Measurements from ENCODE around the gene HES5. TPM values are rescaled to one million over a fixed set of nuclear protein-coding genes. Genes with fewer than 3 reads are reported as not detected.

The HES5 gene
- total RNA-seq, 2 donors from 2014 or later: 2.6 TPM; not detected in 1

DNA sequence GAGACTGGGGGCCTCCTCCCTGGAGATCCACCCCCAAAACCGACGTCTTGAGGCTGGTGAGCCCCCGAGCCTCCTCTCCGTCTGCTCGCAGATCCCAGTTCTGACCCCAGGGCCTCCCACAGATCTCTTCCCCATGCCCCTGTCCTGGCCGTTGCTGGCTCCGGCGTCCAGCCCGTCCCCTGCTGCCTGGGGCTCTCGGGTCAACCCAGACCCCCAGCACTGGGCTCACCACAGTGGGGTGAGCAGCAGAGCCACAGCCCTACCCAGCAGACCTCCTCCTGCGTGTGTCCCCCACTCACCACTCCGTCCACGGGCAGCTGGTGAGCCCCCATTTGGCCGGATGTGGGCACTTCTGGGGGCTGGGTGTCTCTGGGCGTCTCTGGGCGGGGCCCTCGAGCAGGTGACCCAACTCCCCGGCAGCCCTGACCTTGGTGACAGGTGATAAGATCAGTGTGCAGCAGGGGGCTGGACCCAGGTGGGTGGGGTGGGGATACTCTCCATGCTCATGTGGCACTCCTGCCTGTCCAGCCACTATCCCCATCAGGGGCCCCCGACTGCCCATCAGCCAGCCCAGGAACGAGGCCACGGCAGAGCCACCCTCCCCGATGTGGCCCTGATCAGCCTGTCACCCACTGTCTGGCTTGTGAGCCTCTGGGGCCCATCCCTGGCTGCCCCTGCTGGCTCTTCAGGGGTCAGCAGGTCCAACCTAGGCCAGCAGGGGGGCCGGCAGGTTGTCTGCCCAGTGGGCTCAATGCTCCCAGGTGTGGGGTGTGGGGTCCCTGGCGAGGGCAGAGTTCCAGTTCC is 26.8 kb upstream of the HES5 start:
- H3K4me3 ChIP-seq: peak overlapping the region; percentile 53 to 60
- H3K27ac ChIP-seq: peak overlapping the region; percentile 90 to 94
- no peaks in the 10 kb centered on the region for H3K9me3 ChIP-seq
- H3K4me1 ChIP-seq (replicated peaks): peaks cover 20% of the 10 kb centered on the region
- no peak for TF ChIP-seq POLR2AphosphoS5 (IDR thresholded peaks at IDR 0.05)
- no peak for TF ChIP-seq POLR2A (IDR thresholded peaks at IDR 0.05)
- TF ChIP-seq, protein P1, sequence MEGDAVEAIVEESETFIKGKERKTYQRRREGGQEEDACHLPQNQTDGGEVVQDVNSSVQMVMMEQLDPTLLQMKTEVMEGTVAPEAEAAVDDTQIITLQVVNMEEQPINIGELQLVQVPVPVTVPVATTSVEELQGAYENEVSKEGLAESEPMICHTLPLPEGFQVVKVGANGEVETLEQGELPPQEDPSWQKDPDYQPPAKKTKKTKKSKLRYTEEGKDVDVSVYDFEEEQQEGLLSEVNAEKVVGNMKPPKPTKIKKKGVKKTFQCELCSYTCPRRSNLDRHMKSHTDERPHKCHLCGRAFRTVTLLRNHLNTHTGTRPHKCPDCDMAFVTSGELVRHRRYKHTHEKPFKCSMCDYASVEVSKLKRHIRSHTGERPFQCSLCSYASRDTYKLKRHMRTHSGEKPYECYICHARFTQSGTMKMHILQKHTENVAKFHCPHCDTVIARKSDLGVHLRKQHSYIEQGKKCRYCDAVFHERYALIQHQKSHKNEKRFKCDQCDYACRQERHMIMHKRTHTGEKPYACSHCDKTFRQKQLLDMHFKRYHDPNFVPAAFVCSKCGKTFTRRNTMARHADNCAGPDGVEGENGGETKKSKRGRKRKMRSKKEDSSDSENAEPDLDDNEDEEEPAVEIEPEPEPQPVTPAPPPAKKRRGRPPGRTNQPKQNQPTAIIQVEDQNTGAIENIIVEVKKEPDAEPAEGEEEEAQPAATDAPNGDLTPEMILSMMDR (IDR thresholded peaks at IDR 0.05): no peak
- H3K36me3 ChIP-seq: no peaks in the 10 kb centered on the region
- whole genome bisulfite sequencing: 6% methylated on average over 22 of the region's 24 CpGs
- no peak for DNase-seq (ENCODE audit: low spot score)
- no peaks in the 10 kb centered on the region for H3K27me3 ChIP-seq (replicated peaks; ENCODE audit: insufficient read depth)
- intact Hi-C loops (cut with DNase I): no loop called here

DNA sequence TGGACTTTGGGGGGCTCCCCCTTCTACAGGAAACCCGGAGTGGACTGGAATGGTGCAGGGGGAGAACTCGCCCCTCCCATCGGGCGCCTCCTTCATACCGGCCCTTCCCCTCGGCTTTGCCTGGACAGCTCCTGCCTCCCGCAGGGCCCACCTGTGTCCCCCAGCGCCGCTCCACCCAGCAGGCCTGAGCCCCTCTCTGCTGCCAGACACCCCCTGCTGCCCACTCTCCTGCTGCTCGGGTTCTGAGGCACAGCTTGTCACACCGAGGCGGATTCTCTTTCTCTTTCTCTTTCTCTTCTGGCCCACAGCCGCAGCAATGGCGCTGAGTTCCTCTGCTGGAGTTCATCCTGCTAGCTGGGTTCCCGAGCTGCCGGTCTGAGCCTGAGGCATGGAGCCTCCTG is 26.2 kb upstream of the HES5 start, which contains the start of gene TNFRSF14:
TSS of gene TNFRSF14 (plus strand) at position 95 of the 401 bp plus-strand sequence. CDS start at position 389, 294 bp downstream.
- Histone ChIP-seq H3K4me3 (peak within 1 kb of the TSS; percentile 53 to 60), H3K9me3 (no peaks in the 10 kb centered on the region), H3K27ac (peak within 1 kb of the TSS; percentile 90 to 94), H3K4me1 (replicated peaks) (peaks cover 20% of the 10 kb centered on the region), H3K27me3 (replicated peaks; ENCODE audit: insufficient read depth) (no peaks in the 10 kb centered on the region), H3K36me3 (no peaks in the 10 kb centered on the region)
- intact Hi-C loops (cut with DNase I): no loop called here
- 3% methylated on average over 16 of the region's 16 CpGs for WGBS
- TF ChIP-seq, protein P1 (IDR thresholded peaks at IDR 0.05): peak in 1 of 4 experiments; percentile 27
- TF ChIP-seq POLR2A (IDR thresholded peaks at IDR 0.05) (peak; percentile 60), POLR2AphosphoS5 (IDR thresholded peaks at IDR 0.05) (no peak)
- DNase-seq (ENCODE audit: low spot score): peak; percentile 55

DNA sequence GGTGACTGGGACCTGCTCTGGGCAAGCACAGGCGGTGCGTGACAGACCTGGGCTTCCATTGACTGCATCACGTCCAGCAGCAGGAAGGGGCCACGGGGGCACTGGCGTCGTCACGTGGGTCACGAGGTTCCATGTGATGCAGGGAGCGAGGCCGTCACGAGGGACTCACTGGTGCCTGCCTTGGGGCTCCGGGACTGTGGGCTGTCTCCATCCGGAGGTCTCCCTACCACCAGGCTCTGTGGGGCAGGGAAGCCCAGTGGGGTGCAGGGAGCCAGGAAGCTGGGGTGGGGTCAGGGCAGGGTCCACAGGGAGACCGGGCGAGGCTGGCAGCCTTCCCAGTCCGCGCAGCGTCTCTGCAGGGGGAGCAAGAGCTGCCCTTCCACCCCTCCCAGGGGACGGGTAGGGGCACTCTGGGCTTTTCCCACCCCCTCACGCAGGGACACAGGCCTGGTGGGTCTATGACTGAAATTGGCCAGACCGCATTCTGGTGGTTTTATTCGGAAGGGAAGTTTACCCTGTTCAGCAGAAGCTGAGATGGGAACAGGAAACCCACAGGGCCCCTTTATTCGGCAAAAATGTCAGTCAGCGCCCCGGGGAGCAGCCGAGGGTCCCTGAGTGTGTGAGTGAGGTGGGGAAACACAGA is 25.7 kb upstream of the HES5 start:
- DNase-seq (ENCODE audit: low spot score): peak; percentile 65

DNA sequence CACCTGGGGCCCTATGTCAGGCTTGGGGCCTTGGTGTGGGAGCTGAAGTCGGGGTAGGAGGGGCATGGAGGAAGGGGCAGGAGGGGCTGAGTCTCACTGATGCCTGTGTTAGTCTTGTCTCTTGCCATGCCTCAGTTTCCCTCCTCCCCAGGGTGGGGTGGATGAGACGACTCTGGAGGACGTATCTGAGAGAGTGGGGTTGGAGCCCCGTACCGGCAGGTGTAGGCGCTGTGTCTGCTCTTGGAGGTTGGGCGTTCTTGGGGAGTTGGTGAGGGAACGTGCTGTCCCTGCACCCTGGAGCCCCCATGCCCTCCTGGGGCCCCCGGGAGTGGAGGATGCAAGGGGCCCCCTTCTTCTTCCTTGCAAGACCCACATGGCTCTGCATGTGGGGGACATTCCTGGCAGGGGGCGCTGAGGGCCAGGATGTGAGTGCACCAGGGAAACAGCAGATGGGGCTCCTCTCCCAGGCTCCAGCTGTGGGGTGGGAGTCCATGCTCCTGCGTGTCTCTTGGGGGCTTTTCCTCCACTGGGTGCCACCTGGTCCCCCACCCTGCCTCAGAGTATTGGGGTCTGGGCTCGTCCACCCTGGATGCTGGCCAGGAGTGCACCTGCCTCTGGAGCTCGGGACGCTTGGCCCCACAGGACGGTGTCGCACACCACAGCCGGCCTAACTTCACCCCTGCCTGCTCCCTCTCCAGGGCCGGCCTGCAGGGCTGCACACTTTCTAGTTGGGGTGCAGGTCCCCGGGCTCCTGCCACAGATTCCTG is 24.7 kb upstream of the HES5 start:
- Histone ChIP-seq H3K27ac (peak overlapping the region; percentile 90 to 94), H3K36me3 (no peaks in the 10 kb centered on the region), H3K27me3 (replicated peaks; ENCODE audit: insufficient read depth) (no peaks in the 10 kb centered on the region), H3K4me1 (replicated peaks) (peaks cover 20% of the 10 kb centered on the region), H3K9me3 (no peaks in the 10 kb centered on the region), H3K4me3 (no peak overlapping the region)
- TF ChIP-seq POLR2A (IDR thresholded peaks at IDR 0.05): no peak
- TF ChIP-seq, protein P1 (IDR thresholded peaks at IDR 0.05): peak in 2 of 4 experiments; percentile 43 to 47
- 63% methylated on average over 19 of the region's 19 CpGs for WGBS
- no peak for DNase-seq (ENCODE audit: low spot score)
- intact Hi-C loops (cut with DNase I): no loop called here

More for the DNA sequence above, 25.7 kb upstream of the HES5 start:
- H3K4me1 ChIP-seq (replicated peaks): peaks cover 20% of the 10 kb centered on the region
- WGBS: 11% methylated on average over 26 of the region's 26 CpGs
- no peaks in the 10 kb centered on the region for H3K27me3 ChIP-seq (replicated peaks; ENCODE audit: insufficient read depth)
- TF ChIP-seq, protein P1 (IDR thresholded peaks at IDR 0.05): peak in 1 of 4 experiments; percentile 4
- peak; percentile 73 for TF ChIP-seq POLR2A (IDR thresholded peaks at IDR 0.05)
- TF ChIP-seq POLR2AphosphoS5 (IDR thresholded peaks at IDR 0.05): peak; percentile 85
- intact Hi-C loops (cut with DNase I): no loop called here
- H3K27ac ChIP-seq: peak overlapping the region; percentile 90 to 94
- no peaks in the 10 kb centered on the region for H3K9me3 ChIP-seq
- H3K36me3 ChIP-seq: no peaks in the 10 kb centered on the region
- H3K4me3 ChIP-seq: peak overlapping the region; percentile 53 to 60

All from prostate gland (tissue), 2 donors.